ENCODE results near the gene POLR3K.
"Not testable (repeated sequence)": the region's sequence is repeated elsewhere in the genome, so short reads cannot be mapped to it uniquely, and the experiment has no call there.

POLR3K gene

GRCh38 chr16:63998-64913 lies 10.8 kb upstream of the POLR3K start:
- no peak for DNase-seq

GRCh38 chr16:63466-63865 lies 10.1 kb upstream of the POLR3K start:
- no peak for DNase-seq

- DNase-seq, result no peak
Measured at GRCh38 chr16:62968-63391, 9.6 kb upstream of the POLR3K start.

- DNase-seq, result no peak
Measured at GRCh38 chr16:62283-62967, 9.0 kb upstream of the POLR3K start.

- DNase-seq, result no peak
Measured at GRCh38 chr16:61879-62281, 8.5 kb upstream of the POLR3K start.

GRCh38 chr16:60929-61878 lies 7.8 kb upstream of the POLR3K start:
- no peak for DNase-seq

GRCh38 chr16:60166-60565 lies 6.8 kb upstream of the POLR3K start:
- DNase-seq, result no peak

GRCh38 chr16:59440-60059 lies 6.1 kb upstream of the POLR3K start:
- DNase-seq, result no peak

GRCh38 chr16:58491-59439 lies 5.4 kb upstream of the POLR3K start:
- no peak for DNase-seq

GRCh38 chr16:57711-58110 lies 4.3 kb upstream of the POLR3K start:
- peak; percentile 61 to 75 (median 74) for DNase-seq

GRCh38 chr16:56231-56927 lies 3.0 kb upstream of the POLR3K start:
- no peak for DNase-seq

- DNase-seq, result no peak
Measured at GRCh38 chr16:55571-56136, 2.2 kb upstream of the POLR3K start.

GRCh38 chr16:54237-54581 lies 801 bp upstream of the POLR3K start:
- DNase-seq, result no peak

- DNase-seq, result no peak
Measured at GRCh38 chr16:50769-51591, 2.4 kb downstream of the POLR3K start.

GRCh38 chr16:47234-47633 lies 6.2 kb downstream of the POLR3K start:
- DNase-seq, result no peak

GRCh38 chr16:46510-46909 lies 6.9 kb downstream of the POLR3K start:
- not testable (repeated sequence) for DNase-seq

GRCh38 chr16:45454-45853 lies 8.0 kb downstream of the POLR3K start:
- DNase-seq, result no peak

- no peak for DNase-seq
Measured at GRCh38 chr16:44655-45054, 8.8 kb downstream of the POLR3K start.

- DNase-seq, result no peak
Measured at GRCh38 chr16:43294-43693, 10.1 kb downstream of the POLR3K start.

Measured in suppressor macrophage (primary cell).